SK-MEL-5 (cell line): ENCODE data around the gene NTSR1. TPM values are rescaled to one million over a fixed set of nuclear protein-coding genes. Genes with fewer than 3 reads are reported as not detected.

Experiments used
- DNase-seq: peaks from one replicate; pipeline ENCODE4 v3.0.0-alpha.2; 2016; ENCODE audit warnings: low read depth, low spot score
- in situ Hi-C: cut with HindIII; loops from 2 replicates; pipeline ENCODE4 v1.10.0; 2016; ENCODE audit warnings: low sequenced_read_pairs, high pct_unique_total_duplicates, low pct_unique_long_range_greater_than_20kb
- polyA plus RNA-seq, 2 experiments: library from polyadenylated mRNA; depleted of rRNA; stranded (reverse); fragments of >200 nt; gene quantifications; 2 replicates each; pipeline ENCODE4 v1.2.3, GENCODE V29; 2015
- total RNA-seq: library from RNA; depleted of rRNA; stranded (reverse); fragments of >200 nt; shearing (Covaris generic); gene quantifications from 2 replicates; pipeline ENCODE4 v1.2.3, GENCODE V29; 2014; rRNA removed

The NTSR1 gene
- not detected in 2 replicates for total RNA-seq
- polyA plus RNA-seq (2015; cell fraction: cytosol; rRNA removed), result 0.02 and 0.13 TPM in 2 replicates
- not detected in 2 replicates for polyA plus RNA-seq (2015; cell fraction: nucleus; rRNA removed)

GRCh38 chr20:62708591-62709536 lies at the start of gene NTSR1:
Gene NTSR1, plus strand, starts transcription at chr20:62708836. Its CDS starts 372 bp downstream, at chr20:62709208.
- no peak for DNase-seq

GRCh38 chr20:62659488-62660239 lies 49.0 kb upstream of the NTSR1 start:
- no peak for DNase-seq
- in situ Hi-C loops, result no loop called here

More at GRCh38 chr20:62708591-62709536, at the start of gene NTSR1:
- in situ Hi-C loops, result no loop called here

GRCh38 chr20:62660240-62660615 lies 48.4 kb upstream of the NTSR1 start:
- in situ Hi-C loops, result no loop called here
- DNase-seq, result no peak

GRCh38 chr20:62660768-62661167 lies 47.9 kb upstream of the NTSR1 start:
- in situ Hi-C loops, result no loop called here
- DNase-seq, result no peak

GRCh38 chr20:62661647-62662046 lies 47.0 kb upstream of the NTSR1 start:
- in situ Hi-C loops, result no loop called here

GRCh38 chr20:62662422-62662821 lies 46.2 kb upstream of the NTSR1 start:
- no peak for DNase-seq
- in situ Hi-C loops, result no loop called here

More at GRCh38 chr20:62661647-62662046, 47.0 kb upstream of the NTSR1 start:
- DNase-seq, result no peak

GRCh38 chr20:62663145-62664018 lies 45.3 kb upstream of the NTSR1 start:
- DNase-seq, result no peak
- in situ Hi-C loops, result no loop called here

- DNase-seq, result no peak
- in situ Hi-C loops, result no loop called here
Measured at GRCh38 chr20:62664019-62664971, 44.3 kb upstream of the NTSR1 start.

- DNase-seq, result no peak
- in situ Hi-C loops, result no loop called here
Measured at GRCh38 chr20:62665153-62665754, 43.4 kb upstream of the NTSR1 start.

- in situ Hi-C loops, result no loop called here
- no peak for DNase-seq
Measured at GRCh38 chr20:62665826-62666735, 42.6 kb upstream of the NTSR1 start.

- peak; percentile 100 for DNase-seq
- in situ Hi-C loops, result no loop called here
Measured at GRCh38 chr20:62666736-62667529, 41.7 kb upstream of the NTSR1 start.

GRCh38 chr20:62667530-62668440 lies 40.9 kb upstream of the NTSR1 start:
- DNase-seq, result peak; percentile 28
- in situ Hi-C loops, result no loop called here

- peak; percentile 91 for DNase-seq
- in situ Hi-C loops, result no loop called here
Measured at GRCh38 chr20:62668441-62669027, 40.1 kb upstream of the NTSR1 start.
